GM18520 (cell line): ENCODE results near the gene PANK4.
A peak's percentile ranks its signal among the peaks of the same experiment; 100 is the strongest.

ENCODE experiments used
- ATAC-seq: cut with Tn5 transposase; IDR thresholded peaks from one replicate; pipeline ENCODE4 v1.9.1; 2021; ENCODE audit not compliant: unreplicated experiment

PANK4 gene

GRCh38 chr1:2546515-2547209, 20.3 kb upstream of the PANK4 start:
- peak; percentile 19 for ATAC-seq

GRCh38 chr1:2545754-2546514, 19.5 kb upstream of the PANK4 start:
- ATAC-seq: peak; percentile 24

- no peak for ATAC-seq
These were observed 18.7 kb upstream of the PANK4 start for GRCh38 chr1:2544875-2545640.

DNA sequence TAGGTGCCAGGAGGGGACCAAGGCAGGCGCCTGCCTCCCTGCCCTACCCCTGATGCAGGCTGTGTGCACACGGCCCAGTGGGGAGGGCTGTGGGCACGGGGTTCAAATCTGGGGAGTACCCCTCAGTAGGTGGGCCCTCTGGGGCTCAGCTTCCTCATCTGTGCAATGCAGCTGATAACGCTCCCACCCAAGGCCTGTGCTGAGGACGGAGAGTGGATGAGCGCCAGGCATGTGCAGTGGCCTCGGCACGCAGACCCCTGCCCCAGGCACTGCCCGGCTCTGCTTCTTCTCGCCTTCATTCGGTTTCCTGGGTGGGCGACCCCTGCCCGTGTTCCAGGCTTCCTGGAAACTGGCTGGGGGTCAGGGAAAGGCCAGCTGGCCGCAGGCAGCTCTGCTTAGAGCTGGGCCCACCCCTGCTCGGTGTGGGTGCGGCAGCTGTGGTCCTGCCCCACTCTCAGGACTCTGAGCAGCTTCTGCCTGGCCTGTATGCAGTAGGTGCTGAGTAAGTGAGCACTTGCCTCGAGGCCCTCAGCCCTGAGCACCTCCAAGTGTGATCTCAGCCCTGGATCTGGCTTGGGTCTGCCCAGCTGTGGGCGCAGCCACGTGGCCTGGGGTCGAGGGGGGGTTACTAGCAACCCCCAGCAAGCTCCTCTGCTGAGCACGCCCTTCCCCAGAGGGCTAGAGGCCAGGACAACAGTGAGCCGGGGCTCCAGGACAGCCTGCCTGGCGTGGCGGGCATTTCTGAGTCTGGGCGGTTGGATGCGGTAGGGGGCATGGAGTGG, 17.9 kb upstream of the PANK4 start:
- ATAC-seq: no peak

DNA sequence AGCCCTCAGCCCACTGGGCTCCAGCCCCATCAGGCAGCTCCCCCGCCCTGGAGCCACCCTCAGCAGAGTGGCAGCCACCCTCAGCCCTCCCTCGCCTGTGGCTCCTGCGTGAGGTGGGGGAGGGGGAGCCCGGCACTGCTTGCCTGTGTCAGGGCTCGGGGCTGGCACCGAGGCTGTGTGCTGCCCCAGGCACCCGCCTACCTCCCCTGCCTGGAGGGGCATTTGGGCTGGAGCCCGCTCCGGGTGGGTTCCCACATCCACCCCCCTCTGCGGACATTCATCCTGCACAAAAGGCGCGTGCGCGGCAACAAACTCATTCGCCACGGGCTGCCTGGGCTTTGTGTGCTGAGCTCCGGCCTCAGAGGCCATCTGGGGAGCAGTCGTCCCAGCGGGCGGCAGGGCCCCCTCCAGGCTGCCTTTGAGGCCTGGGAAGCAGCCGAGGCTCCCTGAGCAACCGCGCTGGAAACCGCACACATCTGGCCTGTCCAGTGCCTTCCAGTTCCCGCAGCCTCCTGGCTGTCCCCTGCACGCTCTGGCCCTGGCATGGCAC, 17.2 kb upstream of the PANK4 start:
- ATAC-seq: no peak

DNA sequence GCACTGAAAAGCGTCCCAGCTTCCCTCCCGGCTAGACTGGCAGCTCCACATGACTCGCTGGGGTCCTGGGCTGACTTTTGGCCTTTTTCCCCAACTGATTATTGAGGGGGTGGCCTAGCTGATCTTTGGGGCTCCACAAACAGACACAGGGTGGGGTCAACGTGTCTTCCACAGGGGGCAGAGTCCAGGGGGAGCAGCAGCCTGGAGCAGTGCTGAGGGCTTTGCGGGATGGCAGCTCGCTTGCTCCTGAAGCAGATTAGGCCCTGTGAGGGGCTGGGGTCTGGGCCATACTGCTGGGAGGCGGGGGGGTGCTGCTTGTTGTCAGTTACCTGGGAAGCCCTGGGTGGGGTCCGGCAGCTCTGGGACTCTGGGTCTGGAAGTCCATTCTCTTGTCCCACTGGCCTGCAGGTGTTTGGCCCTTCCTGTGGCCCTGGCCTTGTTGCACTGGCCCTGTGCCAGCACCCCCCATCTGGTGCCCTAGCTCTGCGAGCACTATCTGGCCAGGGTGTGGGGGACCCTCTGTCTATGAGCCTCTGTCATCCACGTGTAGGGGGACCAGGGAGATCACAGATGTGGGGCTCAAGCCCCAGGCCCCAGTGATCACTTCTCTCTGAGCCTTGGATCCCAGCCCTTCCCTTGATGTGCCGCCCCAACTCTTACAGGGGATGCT, 16.0 kb upstream of the PANK4 start:
- ATAC-seq: no peak

DNA sequence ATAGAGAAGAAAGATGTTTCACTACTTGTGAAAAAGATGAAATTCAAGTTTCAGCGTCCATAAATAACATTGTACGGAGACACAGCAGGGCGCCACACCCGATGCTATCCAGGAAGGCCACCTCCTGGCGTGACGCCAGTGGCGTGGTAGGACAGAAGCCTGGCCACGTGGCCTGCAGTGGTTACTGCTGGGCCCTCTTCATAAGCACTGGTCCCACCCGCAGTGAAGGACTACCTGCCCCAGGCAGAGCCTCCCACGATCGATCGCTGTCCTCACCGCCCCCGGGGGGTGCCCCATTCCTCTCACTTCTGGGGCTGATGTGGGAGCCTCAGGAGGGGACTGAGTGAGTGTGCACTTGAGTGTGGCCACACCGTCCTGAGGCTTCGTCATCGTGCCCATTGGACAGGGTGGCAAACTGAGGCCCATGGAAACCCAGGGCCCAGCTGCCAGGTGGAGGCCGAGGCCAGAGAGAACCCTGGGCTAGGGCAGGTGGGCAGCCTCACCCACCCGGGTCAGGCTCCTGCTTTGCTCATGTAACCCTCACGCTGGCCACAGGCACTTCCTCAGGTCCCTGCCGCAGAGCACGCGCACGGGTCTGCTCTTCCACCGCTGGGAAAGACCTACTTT, 15.3 kb upstream of the PANK4 start:
- ATAC-seq: no peak

DNA sequence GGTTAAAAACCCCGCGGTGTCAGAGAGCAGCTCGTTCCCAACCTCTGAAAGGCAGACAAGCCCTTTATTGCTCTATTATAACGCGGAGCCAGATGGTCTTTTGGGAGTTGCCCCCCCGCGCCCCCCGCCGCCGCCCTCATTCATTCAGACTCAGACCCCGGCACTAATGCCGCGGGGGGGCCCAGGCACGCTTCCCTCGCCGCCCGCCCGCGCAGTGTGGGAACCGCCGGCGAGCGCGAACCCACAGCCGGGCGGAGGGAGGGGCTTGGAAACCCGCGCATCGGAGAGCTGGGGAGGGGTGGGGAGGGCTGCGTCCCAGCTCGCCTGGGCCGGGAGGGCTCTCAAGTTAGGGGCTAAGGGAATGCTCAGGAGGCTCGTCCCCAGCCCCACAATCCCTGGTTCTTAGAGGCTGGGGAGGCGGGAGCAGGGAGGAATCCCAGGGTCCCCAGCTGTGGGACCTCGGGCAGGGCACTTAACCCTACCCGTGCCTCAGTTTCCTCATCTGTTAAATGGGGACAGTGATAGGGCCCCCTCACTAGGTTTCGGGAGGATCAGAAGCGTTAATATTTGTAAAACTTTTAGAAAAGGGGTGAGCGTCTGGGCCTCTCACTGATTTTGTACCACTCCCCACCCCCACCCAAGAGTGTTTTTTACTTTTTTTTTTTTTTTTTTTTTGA, 14.6 kb upstream of the PANK4 start:
- ATAC-seq: no peak

DNA sequence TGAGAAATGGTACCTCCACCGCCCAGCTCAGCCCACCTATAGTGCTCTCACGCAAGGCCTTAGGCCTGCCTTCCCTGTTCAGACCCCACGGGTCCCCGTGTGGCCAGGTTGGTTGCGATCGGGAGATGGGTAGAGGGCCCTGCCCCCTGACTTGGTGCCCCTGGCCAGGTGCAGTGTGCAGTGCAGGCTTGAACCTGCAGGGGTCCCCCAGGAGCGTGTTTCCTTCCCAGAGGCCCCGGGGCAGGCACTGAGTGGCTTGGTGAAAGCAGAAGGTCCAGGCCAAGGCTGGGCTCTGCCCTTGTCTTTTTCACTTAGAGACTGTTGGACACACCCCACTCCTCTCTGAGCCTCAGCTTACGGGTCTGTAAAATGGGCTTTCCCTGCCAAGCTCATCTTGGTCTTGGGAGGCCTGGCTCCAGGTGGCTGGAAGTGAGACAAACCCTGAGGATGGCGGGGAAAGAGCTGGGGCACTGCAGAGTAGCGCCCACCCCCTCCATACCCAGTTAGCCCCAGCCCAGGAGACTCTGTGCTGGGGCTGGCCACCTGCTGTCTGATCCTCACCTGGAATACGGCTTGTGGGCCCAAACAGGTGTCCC, 13.0 kb upstream of the PANK4 start:
- ATAC-seq: no peak

DNA sequence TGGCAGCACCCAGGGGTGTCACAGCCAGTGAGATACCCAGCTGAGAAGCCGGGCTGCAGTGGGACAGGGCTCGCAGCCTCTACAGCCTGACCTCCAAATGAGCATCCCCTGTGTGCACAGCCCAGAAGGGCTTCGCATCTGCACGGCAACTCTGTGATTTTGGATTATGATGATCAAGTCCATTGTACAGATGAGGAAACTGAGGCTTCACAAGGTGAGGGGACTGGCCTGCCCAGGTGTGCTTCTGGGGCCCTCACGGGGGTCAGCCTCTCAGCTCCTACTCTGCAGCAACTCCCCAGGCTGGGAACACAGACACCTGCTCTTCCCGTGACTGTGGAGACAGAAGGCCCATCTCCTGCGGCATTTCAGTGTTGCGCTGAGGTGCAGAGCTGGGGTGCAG, 12.5 kb upstream of the PANK4 start:
- ATAC-seq: no peak

GRCh38 chr1:2538376-2538775, 12.0 kb upstream of the PANK4 start:
- no peak for ATAC-seq

- no peak for ATAC-seq
These were observed 11.4 kb upstream of the PANK4 start for GRCh38 chr1:2537784-2538115.

DNA sequence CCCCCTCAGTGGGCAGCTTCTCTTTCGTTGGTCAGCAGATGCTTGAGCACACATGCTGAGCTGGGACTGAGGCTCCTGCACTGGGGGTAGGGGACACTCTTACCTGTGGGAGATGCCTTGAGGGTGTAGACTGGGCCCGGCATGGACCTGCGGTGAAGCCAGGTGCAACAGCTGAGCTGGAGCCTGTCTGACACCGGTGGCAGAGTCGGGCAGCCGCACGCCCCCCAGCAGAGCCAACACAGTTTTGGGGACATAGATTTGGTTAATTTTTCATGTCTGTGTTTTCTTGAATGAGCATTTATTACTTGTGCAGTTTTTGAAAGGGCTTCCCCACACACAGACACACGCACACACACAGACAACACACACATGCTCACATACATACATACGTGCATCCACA, 9.6 kb upstream of the PANK4 start:
- ATAC-seq: no peak

- ATAC-seq: no peak
These were observed 9.1 kb upstream of the PANK4 start for GRCh38 chr1:2535455-2535854.

DNA sequence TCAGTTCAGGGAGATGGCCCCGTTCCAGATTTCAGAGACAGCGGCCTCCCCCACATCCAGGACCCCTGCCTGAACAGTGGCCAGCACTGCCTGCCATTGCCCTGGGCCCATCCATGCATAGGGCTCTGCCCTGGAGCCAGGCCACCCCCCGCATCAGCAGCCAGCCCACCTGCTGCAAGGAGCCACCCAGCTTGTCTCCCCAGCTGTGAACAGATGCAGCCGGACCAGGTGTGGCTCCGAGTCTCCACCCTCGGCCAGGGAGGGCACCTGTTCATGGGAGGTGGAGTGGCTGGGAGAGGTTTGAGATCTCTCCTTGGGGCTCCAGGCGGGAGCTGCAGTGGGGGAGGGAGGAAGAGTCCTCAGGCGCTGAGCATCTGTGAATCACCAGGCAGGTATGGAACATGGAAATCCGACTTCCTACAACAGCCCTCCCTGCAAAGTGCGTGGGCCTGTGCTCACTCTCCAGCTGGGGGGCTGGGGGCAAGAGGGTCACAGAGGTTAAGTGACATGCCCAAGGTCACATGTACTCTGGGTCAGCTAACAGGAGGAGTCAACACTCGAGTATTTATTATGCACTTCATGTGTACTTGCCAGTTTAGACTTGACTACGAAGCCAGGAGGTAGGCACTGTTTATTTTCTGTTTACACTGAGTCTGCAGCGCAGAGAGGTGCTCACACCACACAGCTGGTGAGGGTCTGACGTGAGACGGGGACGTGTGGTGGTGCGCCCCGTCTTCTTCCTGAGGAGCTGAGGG, 8.5 kb upstream of the PANK4 start:
- no peak for ATAC-seq

- ATAC-seq: no peak
These were observed 7.9 kb upstream of the PANK4 start for GRCh38 chr1:2534315-2534686.

DNA sequence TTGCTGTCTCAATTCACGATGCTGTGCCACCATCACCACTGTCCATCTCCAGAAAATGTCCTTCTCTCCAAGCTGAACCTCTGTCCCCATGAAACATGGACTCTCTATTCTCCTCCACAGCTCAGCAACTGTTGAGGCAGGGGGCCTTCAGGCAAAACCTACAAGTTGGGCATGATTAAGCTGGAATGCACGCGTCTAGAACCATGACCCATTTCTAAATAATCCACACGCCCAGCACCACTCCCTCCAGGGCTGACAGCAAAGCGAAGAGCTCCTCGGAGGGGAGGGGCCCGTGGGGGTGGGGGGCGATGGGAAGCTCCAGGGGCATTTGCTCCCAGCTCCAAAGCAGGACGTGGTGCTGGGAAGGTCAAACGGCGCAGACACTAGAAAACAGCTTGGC, 7.0 kb upstream of the PANK4 start:
- ATAC-seq: no peak

DNA sequence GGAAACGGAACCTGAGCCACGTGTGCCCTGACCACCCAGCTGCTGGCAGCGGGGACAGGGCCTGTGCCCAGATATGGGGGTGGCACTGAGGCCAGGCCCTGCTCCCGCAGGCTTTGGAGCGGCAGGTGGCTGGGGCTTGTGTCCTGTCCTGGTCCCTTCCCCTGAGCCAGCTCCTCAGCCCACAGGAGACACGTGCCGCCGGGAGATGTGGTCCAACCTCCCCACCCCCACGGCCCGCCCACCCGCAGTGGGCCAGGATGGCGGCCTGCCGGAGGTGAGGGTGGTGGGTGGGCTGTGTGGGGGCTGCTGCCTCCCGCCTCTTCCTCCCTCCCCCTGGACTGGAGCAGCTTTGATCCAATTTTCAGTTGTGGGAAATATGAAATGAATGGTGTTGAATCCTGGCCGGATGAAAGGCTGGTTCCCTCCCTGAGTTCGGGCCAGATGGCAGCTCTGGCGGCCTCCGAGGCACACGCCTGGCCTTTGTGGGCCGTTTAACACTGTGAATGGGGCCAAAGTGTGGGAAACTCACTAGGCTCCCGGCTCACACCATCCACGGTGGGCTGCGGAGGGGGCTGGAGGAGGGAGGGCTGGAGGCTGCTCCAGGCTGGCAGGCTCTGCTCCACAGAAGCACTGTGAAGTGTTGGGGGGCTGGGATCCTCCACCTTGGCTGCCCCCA, 6.2 kb upstream of the PANK4 start:
- ATAC-seq: no peak
